Right ventricle myocardium inferior (tissue), 1 donor: ENCODE data around the gene ACSBG1. TPM values are rescaled to one million over a fixed set of nuclear protein-coding genes. Genes with fewer than 3 reads are reported as not detected.
"Not testable (repeated sequence)": the region's sequence is repeated elsewhere in the genome, so short reads cannot be mapped to it uniquely, and the experiment has no call there.

Source experiments
- ATAC-seq: fragments of 200-7000 bp; cut with Tn5 transposase; one replicate; pipeline ENCODE4 v1.9.1; 2020; ENCODE audit warnings: mild to moderate bottlenecking, moderate library complexity
- DNase-seq: peaks from one replicate; pipeline ENCODE4 v3.0.0; 2021; ENCODE audit errors: missing footprints
- intact Hi-C: fragments of 100-400 bp; cut with DNase I; formaldehyde crosslinking; loops from one replicate; pipeline ENCODE4 v1.11.0; 2022
- total RNA-seq: library from RNA; stranded (reverse); fragmentation: NEBNext Ultra II Directional; extraction: Animal tissue kit (Norgen Biotek cat#: 25700); gene quantifications from one replicate; pipeline ENCODE4 v1.2.1, GENCODE V29; 2021
- donor health status: DM: no; HTN: yes; CAD: no; lungs with severe emphysema.

Gene ACSBG1
- total RNA-seq, 1 donor from 2014 or later: 0.14 TPM

- DNase-seq (no peak), ATAC-seq (no peak)
- intact Hi-C loops: loop anchor here (5.0 kb wide), 1 partner anchor 47 kb away; the partner anchor contains the start of gene CIB2
Observed at GRCh38 chr15:78179286-78179840, 55.0 kb downstream of the ACSBG1 start.

- DNase-seq (no peak), ATAC-seq (no peak)
- intact Hi-C loops: loop anchor here (5.0 kb wide), 1 partner anchor 46 kb away; the partner anchor contains the start of gene CIB2
Observed at GRCh38 chr15:78178064-78178463, 56.3 kb downstream of the ACSBG1 start.

- intact Hi-C loops: loop anchor here (1.0 to 5.0 kb wide), 2 partner anchors 45 to 64 kb away; partner anchors contain the start of gene CIB2
- ATAC-seq: peak; percentile 51
- DNase-seq: no peak
Observed at GRCh38 chr15:78177447-78177873, 56.9 kb downstream of the ACSBG1 start.

- no peak for DNase-seq
- intact Hi-C loops: loop anchor here (5.0 kb wide), 1 partner anchor 43 kb away; the partner anchor contains the start of gene CIB2
- no peak for ATAC-seq
Observed at GRCh38 chr15:78175330-78175729, 59.0 kb downstream of the ACSBG1 start.

- ATAC-seq: no peak
- intact Hi-C loops: no loop called here
- no peak for DNase-seq
Observed at GRCh38 chr15:78174401-78174800, 60.0 kb downstream of the ACSBG1 start.

- intact Hi-C loops: no loop called here
- no peak for ATAC-seq
- no peak for DNase-seq
Observed at GRCh38 chr15:78171864-78172472, 62.4 kb downstream of the ACSBG1 start.

GRCh38 chr15:78170848-78171773 is 63.3 kb downstream of the ACSBG1 start:
- intact Hi-C loops: no loop called here
- DNase-seq: no peak
- peak; percentile 38 for ATAC-seq

- DNase-seq: no peak
- intact Hi-C loops: no loop called here
- no peak for ATAC-seq
Observed at GRCh38 chr15:78168608-78169007, 65.8 kb downstream of the ACSBG1 start.

- intact Hi-C loops: no loop called here
- ATAC-seq (no peak), DNase-seq (no peak)
Observed at GRCh38 chr15:78167227-78167888, 67.0 kb downstream of the ACSBG1 start.

- intact Hi-C loops: no loop called here
- no peak for ATAC-seq
- no peak for DNase-seq
Observed at GRCh38 chr15:78164010-78164409, 70.4 kb downstream of the ACSBG1 start.

- intact Hi-C loops: no loop called here
- no peak for ATAC-seq
- DNase-seq: no peak
Observed at GRCh38 chr15:78162038-78162437, 72.3 kb downstream of the ACSBG1 start.

GRCh38 chr15:78159395-78159794 is 75.0 kb downstream of the ACSBG1 start:
- DNase-seq (no peak), ATAC-seq (peak; percentile 78)
- intact Hi-C loops: no loop called here

GRCh38 chr15:78157203-78157602 is 77.2 kb downstream of the ACSBG1 start:
- intact Hi-C loops: no loop called here
- ATAC-seq (no peak), DNase-seq (no peak)

GRCh38 chr15:78156653-78157052 is 77.7 kb downstream of the ACSBG1 start:
- intact Hi-C loops: no loop called here
- ATAC-seq: no peak

GRCh38 chr15:78155355-78155939 is 78.9 kb downstream of the ACSBG1 start:
- intact Hi-C loops: no loop called here
- ATAC-seq (no peak), DNase-seq (no peak)

More at GRCh38 chr15:78156653-78157052, 77.7 kb downstream of the ACSBG1 start:
- DNase-seq: no peak

GRCh38 chr15:78154955-78155354 is 79.4 kb downstream of the ACSBG1 start:
- intact Hi-C loops: no loop called here
- DNase-seq (no peak), ATAC-seq (no peak)

GRCh38 chr15:78151075-78151474 is 83.3 kb downstream of the ACSBG1 start:
- intact Hi-C loops, DNase-seq, ATAC-seq: not testable (repeated sequence)
